HepG2 (cell line): ENCODE results near the gene BRD1.

Source experiments
- KLF6 ChIP-seq: IDR thresholded peaks from 2 replicates; pipeline ENCODE4 v1.8.0; 2016; ENCODE audit warnings: missing biosample characterization, missing genetic modification reagents
- MEIS2 ChIP-seq: sonication (generic); formaldehyde crosslinking; IDR thresholded peaks from 2 replicates; pipeline ENCODE4 v1.9.0; 2021; ENCODE audit warnings: mild to moderate bottlenecking, missing genetic modification reagents
- NCOR1 ChIP-seq: fragments of 200-600 bp; sonication (generic); IDR thresholded peaks from 2 replicates; pipeline ENCODE4 v1.7.0; 2017; ENCODE audit warnings: antibody characterized with exemption, low read length, borderline replicate concordance
- PHF8 ChIP-seq: sonication (generic); formaldehyde crosslinking; IDR thresholded peaks from 2 replicates; pipeline ENCODE4 v1.5.0; 2020; ENCODE audit warnings: missing genetic modification reagents
- RELA ChIP-seq: sonication (generic); formaldehyde crosslinking; IDR thresholded peaks from 2 replicates; pipeline ENCODE4 v1.4.0; 2020; ENCODE audit warnings: missing genetic modification reagents
- SMC3 ChIP-seq: IDR thresholded peaks from 2 replicates; pipeline ENCODE4 v1.6.1; 2011; ENCODE audit warnings: low read length, improper control_type of control experiment
- YY1 ChIP-seq: IDR thresholded peaks from 2 replicates; pipeline ENCODE4 v1.6.1; 2011; ENCODE audit warnings: low read length, low read depth, moderate library complexity, mild to moderate bottlenecking; ENCODE audit not compliant: insufficient read depth, insufficient replicate concordance
- TF ChIP-seq, protein P1 (sequence below): sonication (generic); formaldehyde crosslinking; conservative IDR thresholded peaks from 2 replicates; pipeline ENCODE4 v1.4.0; 2020; ENCODE audit warnings: missing genetic modification reagents
- TF ChIP-seq, protein P2 (sequence below): sonication (generic); formaldehyde crosslinking; IDR thresholded peaks from 2 replicates; pipeline ENCODE4 v1.5.1; 2020; ENCODE audit warnings: mild to moderate bottlenecking, missing genetic modification reagents
- TF ChIP-seq, protein P3 (sequence below): sonication (generic); formaldehyde crosslinking; IDR thresholded peaks from 2 replicates; pipeline ENCODE4 v1.4.0; 2020; ENCODE audit warnings: missing genetic modification reagents; ENCODE audit errors: not compliant biosample characterization
- TF ChIP-seq, protein P4 (sequence below): sonication (generic); formaldehyde crosslinking; IDR thresholded peaks from 2 replicates; pipeline ENCODE4 v1.4.0; 2020; ENCODE audit warnings: missing genetic modification reagents, borderline replicate concordance

DNA sequence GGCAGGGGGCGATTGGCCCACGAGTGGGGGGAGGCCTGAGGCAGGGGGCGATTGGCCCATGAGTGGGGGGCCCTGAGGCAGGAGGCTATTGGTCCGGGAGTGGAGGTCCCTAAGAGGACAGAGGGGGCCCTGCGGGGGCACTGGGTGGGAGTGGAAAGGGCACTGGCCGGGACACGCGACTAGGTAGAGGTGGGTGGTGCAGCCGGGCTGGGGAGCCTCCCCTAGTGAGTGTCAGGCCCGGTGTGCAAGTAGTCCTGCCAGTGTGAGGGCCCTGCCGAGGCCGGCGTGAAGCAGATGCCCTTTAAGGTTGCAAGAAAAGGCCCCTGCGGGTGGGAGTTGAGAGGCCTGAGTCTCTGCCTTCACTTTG lies 909 bp upstream of the BRD1 start:
- TF ChIP-seq, protein P1, sequence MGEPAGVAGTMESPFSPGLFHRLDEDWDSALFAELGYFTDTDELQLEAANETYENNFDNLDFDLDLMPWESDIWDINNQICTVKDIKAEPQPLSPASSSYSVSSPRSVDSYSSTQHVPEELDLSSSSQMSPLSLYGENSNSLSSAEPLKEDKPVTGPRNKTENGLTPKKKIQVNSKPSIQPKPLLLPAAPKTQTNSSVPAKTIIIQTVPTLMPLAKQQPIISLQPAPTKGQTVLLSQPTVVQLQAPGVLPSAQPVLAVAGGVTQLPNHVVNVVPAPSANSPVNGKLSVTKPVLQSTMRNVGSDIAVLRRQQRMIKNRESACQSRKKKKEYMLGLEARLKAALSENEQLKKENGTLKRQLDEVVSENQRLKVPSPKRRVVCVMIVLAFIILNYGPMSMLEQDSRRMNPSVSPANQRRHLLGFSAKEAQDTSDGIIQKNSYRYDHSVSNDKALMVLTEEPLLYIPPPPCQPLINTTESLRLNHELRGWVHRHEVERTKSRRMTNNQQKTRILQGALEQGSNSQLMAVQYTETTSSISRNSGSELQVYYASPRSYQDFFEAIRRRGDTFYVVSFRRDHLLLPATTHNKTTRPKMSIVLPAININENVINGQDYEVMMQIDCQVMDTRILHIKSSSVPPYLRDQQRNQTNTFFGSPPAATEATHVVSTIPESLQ (CRISPR knock-in tag): no peak
- no peak for TF ChIP-seq PHF8 (CRISPR knock-in tag)
- no peak for TF ChIP-seq RELA (CRISPR knock-in tag)
- TF ChIP-seq NCOR1: no peak
- no peak for TF ChIP-seq MEIS2
- no peak for TF ChIP-seq YY1
- no peak for TF ChIP-seq KLF6
- TF ChIP-seq, protein P2, sequence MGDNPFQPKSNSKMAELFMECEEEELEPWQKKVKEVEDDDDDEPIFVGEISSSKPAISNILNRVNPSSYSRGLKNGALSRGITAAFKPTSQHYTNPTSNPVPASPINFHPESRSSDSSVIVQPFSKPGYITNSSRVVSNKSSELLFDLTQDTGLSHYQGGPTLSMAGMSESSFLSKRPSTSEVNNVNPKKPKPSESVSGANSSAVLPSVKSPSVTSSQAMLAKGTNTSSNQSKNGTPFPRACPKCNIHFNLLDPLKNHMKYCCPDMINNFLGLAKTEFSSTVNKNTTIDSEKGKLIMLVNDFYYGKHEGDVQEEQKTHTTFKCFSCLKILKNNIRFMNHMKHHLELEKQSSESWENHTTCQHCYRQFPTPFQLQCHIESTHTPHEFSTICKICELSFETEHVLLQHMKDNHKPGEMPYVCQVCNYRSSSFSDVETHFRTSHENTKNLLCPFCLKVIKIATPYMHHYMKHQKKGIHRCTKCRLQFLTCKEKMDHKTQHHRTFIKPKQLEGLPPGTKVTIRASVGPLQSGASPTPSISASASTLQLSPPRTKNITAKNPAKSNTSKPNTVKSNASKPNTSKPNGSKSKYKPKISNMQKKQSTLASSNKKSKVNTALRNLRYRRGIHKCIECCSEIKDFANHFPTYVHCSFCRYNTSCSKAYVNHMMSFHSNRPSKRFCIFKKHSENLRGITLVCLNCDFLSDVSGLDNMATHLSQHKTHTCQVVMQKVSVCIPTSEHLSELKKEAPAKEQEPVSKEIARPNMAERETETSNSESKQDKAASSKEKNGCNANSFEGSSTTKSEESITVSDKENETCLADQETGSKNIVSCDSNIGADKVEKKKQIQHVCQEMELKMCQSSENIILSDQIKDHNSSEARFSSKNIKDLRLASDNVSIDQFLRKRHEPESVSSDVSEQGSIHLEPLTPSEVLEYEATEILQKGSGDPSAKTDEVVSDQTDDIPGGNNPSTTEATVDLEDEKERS (CRISPR knock-in tag): no peak
- TF ChIP-seq, protein P3, sequence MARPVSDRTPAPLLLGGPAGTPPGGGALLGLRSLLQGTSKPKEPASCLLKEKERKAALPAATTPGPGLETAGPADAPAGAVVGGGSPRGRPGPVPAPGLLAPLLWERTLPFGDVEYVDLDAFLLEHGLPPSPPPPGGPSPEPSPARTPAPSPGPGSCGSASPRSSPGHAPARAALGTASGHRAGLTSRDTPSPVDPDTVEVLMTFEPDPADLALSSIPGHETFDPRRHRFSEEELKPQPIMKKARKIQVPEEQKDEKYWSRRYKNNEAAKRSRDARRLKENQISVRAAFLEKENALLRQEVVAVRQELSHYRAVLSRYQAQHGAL: no peak
- no peak for TF ChIP-seq SMC3
- TF ChIP-seq, protein P4, sequence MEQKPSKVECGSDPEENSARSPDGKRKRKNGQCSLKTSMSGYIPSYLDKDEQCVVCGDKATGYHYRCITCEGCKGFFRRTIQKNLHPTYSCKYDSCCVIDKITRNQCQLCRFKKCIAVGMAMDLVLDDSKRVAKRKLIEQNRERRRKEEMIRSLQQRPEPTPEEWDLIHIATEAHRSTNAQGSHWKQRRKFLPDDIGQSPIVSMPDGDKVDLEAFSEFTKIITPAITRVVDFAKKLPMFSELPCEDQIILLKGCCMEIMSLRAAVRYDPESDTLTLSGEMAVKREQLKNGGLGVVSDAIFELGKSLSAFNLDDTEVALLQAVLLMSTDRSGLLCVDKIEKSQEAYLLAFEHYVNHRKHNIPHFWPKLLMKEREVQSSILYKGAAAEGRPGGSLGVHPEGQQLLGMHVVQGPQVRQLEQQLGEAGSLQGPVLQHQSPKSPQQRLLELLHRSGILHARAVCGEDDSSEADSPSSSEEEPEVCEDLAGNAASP (CRISPR knock-in tag): no peak
